ENCODE measurements around the gene XXYLT1.
"Not testable (repeated sequence)": the region's sequence is repeated elsewhere in the genome, so short reads cannot be mapped to it uniquely, and the experiment has no call there.

XXYLT1 gene

DNA sequence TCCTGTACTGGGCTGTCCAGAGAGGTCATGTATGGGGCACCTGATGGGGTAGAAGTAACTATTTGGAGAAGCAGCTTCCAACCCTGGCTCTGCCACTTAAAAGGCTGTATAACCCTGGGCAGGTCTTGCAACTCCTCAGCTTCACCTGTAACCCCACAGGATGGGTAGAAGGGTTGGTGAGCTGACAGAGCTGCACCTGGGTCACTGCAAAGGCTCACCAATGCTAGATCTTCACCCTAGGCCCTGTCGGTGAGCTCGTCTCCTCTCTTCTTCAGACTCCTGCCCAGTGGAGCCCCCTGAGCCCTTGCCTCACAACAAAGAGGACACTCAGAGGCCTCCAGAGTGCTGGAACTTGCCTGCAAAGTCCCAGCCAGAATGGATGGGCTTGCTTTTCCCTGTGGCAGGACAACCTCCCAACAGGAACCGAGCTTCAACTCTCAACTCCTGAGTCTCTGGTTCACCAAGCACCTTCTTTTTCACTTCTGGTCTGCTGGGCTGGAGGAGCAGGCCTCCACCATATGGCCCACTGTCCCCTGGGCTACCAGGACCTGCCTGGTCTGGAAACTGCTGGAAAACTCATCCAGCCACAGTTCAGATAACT, 45.9 kb downstream of the XXYLT1 start:
- DNase-seq = no peak

DNA sequence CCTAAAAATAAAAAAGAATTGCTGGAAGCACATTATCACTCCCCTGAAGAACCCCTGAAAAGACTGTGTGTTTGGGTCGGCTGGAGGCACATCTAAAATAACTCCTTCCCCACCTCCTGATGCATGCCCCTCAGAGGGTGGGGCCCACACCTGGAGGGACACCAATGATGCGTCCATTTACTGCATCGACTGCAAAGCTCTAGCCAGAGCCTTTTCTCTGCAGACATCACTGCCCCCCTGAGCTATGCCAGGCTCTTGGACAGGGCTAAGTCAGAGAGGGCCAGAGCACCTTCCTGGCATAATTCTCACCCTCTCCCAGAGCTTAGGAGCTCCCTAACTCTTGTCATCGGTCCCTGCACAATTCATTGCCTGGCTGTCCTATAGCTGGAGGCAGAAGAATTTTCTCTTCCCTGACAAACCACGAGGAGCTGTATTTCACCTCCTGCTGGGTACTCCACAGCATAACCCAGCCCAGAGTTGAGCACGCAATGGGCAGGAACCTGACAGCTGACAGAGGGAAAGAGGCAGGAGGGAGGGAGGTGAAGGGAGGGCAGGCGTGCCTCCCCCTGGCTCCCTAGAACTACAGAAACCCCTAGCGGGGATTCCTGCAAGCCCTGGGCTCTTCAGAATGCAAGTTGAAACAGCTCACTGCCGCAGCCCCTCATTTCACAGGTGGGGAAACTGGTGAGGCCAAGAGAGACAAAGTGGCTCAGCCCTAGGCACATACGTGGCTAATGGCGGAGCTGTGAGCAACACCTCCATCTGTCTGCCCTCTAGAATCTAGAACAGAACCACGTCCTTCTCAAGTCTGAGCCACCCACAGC, 46.6 kb downstream of the XXYLT1 start:
- no peak for DNase-seq

DNA sequence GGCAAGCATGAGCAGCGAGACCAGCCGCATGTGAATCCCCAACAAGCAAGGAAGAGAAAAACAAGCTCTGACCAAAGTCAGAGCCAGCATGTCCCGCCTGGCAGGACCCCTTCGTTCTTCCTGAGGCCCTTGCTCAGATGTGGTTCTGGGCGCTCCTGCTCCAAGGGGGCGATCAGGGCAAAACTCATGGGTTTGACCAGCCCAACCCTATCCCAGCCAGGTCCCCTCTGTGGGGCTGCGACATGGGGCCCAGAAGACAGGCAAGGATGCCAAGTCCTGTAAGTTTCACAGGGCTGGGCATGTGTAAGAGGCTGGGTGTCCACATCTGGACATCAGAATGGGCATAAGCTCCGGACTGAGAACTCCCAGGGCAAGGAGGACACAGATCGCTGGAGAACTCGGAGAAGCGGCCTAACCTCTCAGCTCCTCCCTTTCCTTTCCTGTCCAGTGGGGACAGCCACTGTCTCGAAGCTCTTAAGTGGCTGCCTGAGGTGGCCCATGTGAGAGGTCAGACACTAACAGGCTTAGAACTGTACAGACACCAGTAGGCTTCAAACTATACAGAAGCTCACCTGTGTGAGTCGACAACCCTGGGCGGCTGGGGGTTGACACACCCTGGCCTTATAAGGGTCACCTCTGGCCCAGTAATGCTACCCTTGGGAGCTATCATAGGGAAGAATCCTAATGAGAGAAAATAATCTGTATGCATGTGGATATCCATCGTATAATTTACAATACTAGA, 48.9 kb downstream of the XXYLT1 start:
- DNase-seq = no peak

DNA sequence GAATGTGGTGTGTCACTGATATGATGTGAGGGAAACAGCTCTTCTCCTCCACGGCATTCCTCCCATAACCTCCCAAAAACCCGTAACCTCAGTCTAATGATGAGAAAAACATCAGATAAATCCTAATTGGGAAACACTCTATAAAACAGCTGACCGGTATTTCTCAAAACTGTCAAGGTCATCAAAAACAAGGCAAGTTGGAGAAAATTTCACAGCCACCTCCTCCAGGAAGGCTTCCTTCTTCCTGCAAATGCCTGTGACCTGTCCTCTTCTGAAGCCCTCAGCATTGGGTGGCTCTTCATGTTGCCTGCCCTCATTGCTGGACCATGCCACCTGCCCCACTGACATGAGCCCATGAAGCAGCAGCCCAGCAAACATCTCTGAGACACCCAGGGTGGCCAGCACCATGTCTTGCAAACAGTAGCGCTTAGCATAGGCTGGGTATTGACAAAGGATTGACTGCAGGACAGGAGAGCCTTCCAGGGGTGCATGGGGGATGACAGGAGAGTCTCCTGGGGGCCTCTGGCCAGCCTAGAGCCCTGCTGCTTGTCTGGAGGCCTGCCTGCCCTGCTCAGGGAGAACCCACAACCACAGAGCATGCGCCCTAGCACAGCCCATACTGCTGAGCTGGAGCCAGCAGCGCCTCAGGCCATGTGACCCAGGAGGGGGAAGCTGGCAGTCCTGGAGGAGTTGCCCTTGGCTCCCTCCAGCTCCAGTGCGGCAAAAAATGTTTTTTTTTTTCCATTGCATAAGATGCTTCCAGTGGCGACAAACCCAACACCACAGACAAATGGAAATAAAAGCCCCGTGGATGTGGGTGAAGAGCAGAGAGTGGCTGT, 49.7 kb downstream of the XXYLT1 start:
- no peak for DNase-seq

DNA sequence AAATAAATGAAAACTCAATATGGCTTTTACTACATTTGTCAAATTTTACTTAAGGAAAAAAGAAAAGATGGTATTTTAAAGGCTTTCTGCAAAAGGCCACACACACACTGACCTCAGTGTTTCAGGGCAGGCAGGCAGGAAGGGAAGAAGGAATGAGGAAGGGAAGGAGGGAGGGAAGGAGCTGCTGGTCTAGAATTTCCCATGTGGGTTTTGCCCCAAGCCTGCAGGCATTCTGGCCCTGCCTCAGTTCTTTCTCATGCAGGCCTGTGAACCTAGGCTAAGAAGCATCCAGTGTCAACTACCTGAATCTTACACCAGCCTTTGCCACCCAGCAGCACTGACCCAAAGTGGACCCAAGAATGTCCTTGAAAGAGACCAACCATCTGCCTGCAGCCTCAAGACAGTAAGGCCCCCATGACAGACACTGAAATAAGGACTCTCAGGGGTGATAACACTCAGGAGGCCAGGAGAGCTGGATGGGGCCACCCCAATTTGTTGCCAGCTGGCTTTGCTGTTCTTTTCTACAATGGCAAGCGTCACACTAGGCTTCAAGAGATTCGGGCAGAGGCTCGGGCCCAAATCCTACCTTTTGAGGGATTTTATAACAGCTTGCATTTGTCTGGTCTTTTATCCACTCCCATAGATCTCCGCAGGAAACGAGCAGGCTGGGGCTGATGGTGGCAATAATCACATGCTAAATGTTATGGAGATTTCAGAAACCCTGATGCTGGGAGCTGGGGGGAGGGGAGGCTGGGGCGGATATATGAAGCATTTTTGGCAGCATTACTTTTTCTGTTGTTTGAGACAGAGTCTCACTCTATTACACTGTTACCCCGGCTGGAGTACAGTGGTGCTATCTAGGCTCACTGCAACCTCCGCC, 51.4 kb downstream of the XXYLT1 start:
- DNase-seq = no peak

DNA sequence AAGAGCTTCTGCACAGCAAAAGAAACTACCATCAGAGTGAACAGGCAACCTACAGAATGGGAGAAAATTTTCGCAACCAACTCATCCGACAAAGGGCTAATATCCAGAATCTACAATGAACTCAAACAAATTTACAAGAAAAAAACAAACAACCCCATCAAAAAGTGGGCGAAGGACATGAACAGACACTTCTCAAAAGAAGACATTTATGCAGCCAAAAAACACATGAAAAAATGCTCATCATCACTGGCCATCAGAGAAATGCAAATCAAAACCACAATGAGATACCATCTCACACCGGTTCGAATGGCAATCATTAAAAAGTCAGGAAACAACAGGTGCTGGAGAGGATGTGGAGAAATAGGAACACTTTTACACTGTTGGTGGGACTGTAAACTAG, 52.6 kb downstream of the XXYLT1 start:
- not testable (repeated sequence) for DNase-seq

DNA sequence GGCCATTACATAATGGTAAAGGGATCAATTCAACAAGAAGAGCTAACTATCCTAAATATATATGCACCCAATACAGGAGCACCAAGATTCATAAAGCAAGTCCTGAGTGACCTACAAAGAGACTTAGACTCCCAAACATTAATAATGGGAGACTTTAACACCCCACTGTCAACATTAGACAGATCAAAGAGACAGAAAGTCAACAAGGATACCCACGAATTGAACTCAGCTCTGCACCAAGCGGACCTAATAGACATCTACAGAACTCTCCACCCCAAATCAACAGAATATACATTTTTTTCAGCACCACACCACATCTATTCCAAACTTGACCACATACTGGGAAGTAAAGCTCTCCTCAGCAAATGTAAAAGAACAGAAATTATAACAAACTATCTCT, 55.4 kb downstream of the XXYLT1 start:
- DNase-seq = not testable (repeated sequence)

DNA sequence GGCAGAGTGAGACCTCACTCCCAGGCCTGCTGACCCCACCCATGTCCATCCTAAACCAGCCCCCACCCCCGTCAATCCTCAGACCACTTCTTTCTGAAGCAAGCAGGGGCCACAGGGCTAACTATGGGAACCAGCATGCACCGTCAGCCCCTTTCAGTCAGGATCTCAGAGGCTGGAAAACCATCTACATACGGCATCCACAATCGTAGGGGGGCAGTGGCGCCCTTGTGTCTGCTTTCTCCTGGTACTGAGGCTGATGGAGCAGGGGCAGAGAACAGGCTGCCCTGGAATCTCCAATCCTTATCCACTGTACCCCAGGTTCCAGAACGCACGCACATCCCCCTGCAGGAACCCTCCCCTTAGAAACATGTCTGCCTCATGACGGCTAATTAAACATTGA, 56.6 kb downstream of the XXYLT1 start:
- no peak for DNase-seq

DNA sequence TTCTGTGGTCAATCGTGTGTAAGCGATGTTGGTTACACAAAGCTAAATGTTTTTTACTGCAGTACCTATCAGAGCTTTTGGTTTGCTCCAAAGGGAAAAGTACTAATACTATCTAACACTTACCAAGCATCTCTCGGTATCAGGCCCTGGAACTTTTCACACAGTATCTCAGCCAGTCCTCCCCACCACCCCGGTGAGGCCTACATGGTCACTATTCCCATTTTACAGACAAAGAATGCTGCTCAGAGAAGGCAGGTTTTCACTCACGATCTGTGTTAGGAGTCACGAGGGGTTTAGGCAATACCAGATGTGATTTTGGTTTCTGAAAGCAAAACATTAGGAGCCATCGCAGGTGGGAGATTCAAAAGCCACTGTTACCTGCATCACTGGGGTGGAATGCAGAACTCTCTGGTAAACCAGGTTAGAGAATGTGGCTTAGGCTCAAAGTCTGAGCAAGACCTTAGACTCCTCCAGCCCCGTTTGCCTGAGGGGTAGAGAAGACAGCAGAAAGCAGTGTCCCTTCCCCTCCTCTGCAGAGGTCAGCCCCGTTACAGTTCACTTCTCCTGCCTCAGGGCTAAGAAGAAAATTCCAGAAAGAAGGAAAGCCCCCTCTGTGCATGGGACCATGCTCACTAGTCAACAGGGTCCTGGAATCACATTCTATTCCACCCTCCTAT, 57.2 kb downstream of the XXYLT1 start:
- DNase-seq = no peak

DNA sequence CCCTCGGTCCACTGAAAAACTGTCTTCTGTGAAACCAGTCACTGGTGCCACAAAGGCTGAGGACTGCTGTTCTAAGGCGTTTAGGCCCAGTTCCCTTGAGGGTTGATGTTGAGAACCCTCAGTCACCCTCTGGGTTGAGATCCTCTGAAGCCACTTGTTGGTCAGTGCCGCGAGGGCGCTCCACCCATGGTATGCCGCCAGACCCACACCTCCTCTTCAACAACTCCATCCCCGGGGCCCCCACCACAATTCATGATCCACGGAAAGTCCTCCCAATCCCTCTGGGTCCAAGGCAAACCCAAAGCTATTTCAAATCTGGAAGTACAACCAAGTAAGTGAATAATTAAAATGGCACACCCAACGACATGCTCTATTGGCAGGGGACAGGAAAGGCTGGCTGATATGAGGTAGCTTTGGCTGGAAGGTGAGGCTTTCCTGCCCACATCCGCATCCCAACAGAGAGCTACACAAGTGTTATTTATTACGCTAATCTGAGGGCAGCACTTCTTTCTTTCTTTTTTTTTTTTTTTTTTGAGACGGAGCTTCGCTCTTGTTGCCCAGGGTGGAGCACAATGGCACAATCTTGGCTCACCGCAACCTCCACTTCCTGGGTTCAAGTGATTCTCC, 58.1 kb downstream of the XXYLT1 start:
- no peak for DNase-seq

DNA sequence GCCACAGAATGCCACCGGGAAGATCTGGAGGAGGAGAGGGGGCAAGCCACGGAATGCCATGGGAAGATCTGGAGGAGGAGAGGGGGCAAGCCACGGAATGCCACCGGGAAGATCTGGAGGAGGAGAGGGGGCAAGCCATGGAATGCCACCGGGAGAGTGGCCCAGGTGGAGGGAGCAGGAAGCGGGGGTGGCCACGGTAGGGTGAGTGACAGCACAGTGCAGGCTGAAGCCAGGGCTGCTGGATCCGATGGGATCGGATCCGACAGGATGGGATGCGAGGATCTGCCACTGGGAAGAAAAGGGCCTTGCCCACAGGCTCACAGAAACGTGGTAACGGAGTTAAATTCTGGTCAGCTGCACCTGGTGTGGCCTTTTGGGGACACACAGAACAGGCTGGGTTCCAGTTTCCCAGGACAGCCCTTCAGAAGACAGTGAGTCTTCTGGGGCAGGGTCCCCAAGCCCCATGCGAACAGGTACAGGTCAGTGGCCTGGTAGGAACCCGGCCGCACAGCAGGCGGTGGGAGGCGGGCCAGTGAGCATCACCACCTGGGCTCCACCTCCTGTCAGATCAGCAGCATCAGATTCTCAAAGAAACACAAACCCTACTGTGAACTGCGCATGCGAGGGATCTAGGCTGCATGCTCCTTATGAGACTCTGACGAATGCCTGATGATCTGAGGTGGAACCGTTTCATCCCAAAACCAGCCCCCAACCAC, 58.8 kb downstream of the XXYLT1 start:
- no peak for DNase-seq

DNA sequence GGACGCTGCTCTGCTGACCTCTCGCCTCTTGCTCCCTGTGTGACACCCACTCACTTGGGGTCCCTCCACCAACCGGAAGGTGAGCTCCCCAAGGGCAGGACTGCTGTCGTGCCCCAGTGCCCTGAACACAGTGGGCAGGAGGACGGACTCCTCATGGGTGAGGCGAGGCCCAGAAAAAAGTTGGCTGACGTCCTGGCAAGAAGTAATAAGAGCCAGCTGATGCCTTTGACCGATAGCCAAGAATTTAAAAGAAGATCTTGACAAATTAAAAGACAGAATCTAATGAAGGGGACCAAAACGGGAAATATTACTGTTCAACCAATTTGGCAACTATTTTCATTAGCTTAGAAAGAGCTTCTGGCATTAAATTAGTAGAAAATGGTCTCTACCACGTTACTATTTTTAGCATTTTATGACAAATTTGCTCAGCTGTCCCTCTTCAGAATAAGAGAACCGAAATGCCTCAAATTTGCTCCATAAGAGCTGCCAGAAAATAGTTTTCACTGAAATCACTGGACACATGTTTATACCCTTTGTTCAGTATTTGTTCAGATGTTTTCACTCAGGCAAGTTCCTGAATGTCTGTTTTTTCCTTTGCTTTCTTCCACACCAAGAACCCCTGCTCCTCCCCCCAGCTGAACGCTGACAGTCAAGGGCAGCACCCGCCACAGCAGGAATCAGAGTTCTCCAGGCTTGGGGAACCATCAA, 60.5 kb downstream of the XXYLT1 start:
- DNase-seq = no peak

DNA sequence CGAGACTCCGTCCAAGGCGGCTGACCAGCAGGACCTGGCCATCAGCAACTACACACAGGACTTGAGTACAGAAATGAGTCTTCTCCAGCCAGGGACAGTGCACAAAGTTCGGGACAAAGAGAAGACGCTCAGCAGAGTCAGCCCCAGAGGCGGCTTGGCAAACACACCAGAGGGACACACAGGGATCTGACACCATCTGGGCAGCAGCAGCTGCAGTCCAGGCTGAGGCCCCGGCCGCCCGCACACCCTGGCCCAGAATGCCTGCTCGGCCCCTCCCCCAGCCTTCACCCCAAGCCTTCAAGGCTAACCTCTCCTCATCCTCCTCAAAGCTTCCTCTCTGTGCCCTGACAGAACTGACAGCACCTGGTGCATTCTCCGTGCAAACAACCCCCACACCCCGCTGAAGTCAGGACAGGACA, 61.1 kb downstream of the XXYLT1 start:
- DNase-seq = no peak

DNA sequence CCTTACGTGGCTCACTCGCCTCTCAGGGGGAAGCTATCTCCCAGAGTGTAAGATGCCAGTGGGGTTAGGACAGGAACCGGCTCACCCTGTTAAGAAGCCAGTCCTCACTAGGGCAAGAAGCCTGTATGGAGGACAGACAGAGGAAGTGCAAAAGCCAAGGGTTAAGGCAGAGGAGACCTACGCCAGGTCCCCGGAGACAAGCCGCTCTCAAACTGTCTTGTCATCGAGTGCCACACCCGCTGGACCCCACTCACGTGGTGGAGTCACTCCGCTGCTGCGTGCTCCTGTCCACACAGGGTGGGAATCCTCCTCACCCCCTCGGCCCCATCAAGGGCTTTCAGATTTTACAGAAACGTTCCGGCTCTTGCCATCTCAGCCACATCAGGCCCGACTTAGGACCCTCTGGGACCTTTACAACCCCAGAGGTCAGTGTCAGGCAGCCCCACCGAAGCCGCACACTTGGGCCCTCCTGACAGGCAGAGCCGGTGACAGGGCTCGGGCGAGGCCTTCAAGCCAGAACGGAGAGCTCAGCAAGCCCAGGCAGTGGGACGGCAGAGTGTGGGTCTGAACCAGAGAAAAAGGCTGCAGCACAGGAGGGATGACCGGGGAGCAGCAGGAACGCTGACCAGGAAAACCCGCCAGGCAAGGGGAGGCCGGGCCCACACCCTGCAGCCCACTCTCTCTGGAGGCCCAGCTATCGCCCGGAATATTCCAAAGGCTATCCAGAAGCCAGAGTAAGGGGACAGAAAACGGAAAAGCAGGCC, 61.7 kb downstream of the XXYLT1 start:
- DNase-seq = no peak

DNA sequence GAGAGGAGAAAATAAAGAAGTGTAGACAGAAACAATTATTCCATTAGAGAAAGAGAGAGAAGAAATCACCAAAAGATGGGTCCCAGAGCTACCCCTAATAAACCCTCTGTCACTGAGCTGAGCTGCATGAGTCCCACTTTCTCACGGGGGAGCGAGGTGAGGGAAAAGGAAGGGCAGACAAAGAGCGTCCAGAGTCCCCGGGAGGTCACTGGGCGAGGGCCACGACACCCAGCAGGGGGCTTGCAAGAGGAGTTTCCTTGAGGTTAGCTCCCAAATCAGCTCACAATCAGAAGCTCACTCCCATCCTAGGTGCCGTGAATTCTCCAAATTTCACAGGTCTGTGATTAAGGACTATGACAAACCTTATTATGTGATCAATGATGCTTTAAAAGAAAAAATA, 62.3 kb downstream of the XXYLT1 start:
- no peak for DNase-seq

DNA sequence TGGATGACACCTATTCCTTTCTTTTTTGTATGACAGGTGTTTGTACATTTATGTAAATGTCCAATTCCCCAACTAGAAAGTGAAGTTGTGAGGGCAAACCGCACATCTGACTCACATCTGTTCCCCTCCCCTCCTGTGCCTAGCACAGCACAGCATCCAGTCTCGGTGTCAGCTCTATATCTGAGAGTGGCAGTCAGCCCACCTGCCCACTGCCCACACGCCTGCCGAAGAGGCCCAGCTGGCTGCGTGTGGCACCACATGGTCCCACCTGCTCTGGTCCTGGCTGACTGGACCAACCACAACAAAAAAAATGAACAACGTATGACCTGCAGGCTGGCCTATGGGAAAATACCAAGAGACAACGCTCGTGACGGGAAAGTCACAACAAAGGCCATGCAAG, 62.8 kb downstream of the XXYLT1 start:
- peak; percentile 27 for DNase-seq

DNA sequence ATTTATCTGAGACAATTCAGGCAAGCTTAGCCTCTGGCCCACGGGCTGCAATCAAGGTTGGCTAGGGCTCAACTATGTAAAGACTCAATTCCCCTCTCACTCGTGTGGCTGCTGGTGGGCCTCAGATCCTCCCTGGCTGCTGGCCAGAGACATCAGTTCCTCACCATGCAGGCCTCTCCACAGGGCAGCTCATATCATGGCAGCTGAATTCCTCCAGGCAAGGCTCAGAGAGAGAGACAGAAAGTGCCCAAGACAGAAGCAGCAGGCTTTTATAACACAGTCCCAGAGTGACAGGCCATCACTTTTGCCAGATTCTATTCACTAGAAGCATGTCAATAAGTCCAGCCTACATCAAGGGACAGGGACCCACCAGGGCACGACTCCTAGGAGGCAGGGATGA, 63.2 kb downstream of the XXYLT1 start:
- no peak for DNase-seq

DNA sequence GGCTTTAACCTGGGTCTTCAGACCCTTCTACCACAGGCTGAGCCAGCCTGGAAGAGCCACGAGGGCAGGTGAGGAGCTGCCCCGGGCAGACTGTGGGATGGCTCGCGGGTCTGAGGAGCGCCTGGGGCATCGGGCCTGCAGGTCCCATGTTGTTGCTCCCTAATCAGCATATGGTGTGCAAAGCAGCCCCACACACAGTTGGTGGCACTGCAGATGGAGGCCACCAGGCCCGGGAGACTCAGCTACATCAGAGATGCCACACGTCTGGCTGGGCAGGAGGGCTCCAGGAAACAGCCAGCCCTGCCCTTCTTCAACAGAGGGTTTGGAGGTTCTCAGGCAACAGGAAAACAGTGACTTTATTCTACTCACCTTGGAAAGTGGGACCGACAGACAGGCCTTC, 63.9 kb downstream of the XXYLT1 start:
- no peak for DNase-seq
